ENCODE results near the gene MAB21L3. TPM values are rescaled to one million over a fixed set of nuclear protein-coding genes. Genes with fewer than 3 reads are reported as not detected.

The MAB21L3 gene
- total and polyA plus RNA-seq, 2 experiments from 2014 or later: not detected

DNA sequence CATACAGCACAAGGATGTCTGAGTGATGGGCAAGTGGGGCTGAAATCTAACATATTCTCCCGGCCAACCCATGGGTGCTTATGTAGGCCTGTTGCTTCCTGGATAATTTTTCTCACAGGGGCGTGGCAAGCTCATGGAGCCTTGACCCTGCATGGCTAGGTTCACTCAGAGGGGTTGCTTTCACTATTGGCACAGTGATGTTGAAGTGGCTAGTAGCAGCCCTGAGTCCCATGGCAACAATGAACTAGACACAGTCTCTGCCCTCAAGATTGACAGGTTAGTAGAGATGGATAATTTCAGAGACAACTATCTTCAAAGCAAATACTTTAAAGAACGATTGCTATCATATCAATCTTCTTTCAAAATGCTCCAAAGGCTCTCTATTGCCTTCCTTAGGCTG, 6.5 kb upstream of the MAB21L3 start:
- no peaks in the 10 kb centered on the region for H3K4me1 ChIP-seq (ENCODE audit: insufficient read depth)
- no peak overlapping the region for H3K27ac ChIP-seq (ENCODE audit: low read depth)
- no peaks in the 10 kb centered on the region for H4K20me1 ChIP-seq (replicated peaks; ENCODE audit: insufficient read depth)
- Mint-ChIP-seq H3K4me1 (no peaks in the 10 kb centered on the region), H3K4me3 (no peak overlapping the region), H3K9me3 (no peaks in the 10 kb centered on the region), H3K27me3 (ENCODE audit: insufficient read depth, low read depth, poor library complexity) (peaks cover 2% of the 10 kb centered on the region), H3K36me3 (ENCODE audit: low read depth) (no peaks in the 10 kb centered on the region), H3K27ac (no peak overlapping the region)
- DNase-seq (ENCODE audit: low spot score) (no peak), ATAC-seq (no peak)
- no peaks in the 10 kb centered on the region for H3F3A ChIP-seq (replicated peaks; ENCODE audit: low read depth)
- no peaks in the 10 kb centered on the region for H3K79me2 ChIP-seq (replicated peaks; ENCODE audit: insufficient read depth)
- no peaks in the 10 kb centered on the region for H3K36me3 ChIP-seq (ENCODE audit: insufficient read depth)
- H3K4me2 ChIP-seq: no peak overlapping the region
- H3K9me2 ChIP-seq (ENCODE audit: insufficient read depth): 0 out of 2 replicates have a peak, but pooled peaks cover 3% of the 10 kb centered on the region
- H3K27me3 ChIP-seq (ENCODE audit: insufficient read depth): no peaks in the 10 kb centered on the region
- TF ChIP-seq REST (IDR thresholded peaks at IDR 0.05; ENCODE audit: unreplicated experiment): no peak
- no peak for TF ChIP-seq JUNB (IDR thresholded peaks at IDR 0.05; ENCODE audit: unreplicated experiment)
- no peak for TF ChIP-seq ZNF331 (CRISPR knock-in tag; IDR thresholded peaks at IDR 0.05; ENCODE audit: low read depth)
- no peak for TF ChIP-seq EZH2phosphoT487 (IDR thresholded peaks at IDR 0.05; ENCODE audit: unreplicated experiment)
- TF ChIP-seq STAT1 (IDR thresholded peaks at IDR 0.05; ENCODE audit: unreplicated experiment): no peak
- TF ChIP-seq EZH2 (IDR thresholded peaks at IDR 0.05; ENCODE audit: low read depth, unreplicated experiment): no peak
- no peak overlapping the region for H3K4me3 ChIP-seq
- no peak overlapping the region for H2AFZ ChIP-seq

- no peaks in the 10 kb centered on the region for H3F3A ChIP-seq (replicated peaks; ENCODE audit: low read depth)
- ATAC-seq: no peak
- H3K79me2 ChIP-seq (replicated peaks; ENCODE audit: insufficient read depth): no peaks in the 10 kb centered on the region
- no peaks in the 10 kb centered on the region for H4K20me1 ChIP-seq (replicated peaks; ENCODE audit: insufficient read depth)
- DNase-seq (ENCODE audit: low spot score): no peak
- Mint-ChIP-seq H3K36me3 (ENCODE audit: low read depth) (no peaks in the 10 kb centered on the region), H3K9me3 (no peaks in the 10 kb centered on the region), H3K27ac (no peak overlapping the region), H3K27me3 (ENCODE audit: insufficient read depth, low read depth, poor library complexity) (no peaks in the 10 kb centered on the region), H3K4me1 (peaks cover under 1% of the 10 kb centered on the region; the same call in 1 of the 3 replicates), H3K4me3 (no peak overlapping the region)
- H3K27ac ChIP-seq (ENCODE audit: low read depth): no peak overlapping the region
- H3K36me3 ChIP-seq (ENCODE audit: insufficient read depth): no peaks in the 10 kb centered on the region
- 0 out of 2 replicates have a peak, but pooled peaks cover 3% of the 10 kb centered on the region for H3K9me2 ChIP-seq (ENCODE audit: insufficient read depth)
- H3K4me2 ChIP-seq: no peak overlapping the region
- H3K4me1 ChIP-seq (ENCODE audit: insufficient read depth): no peaks in the 10 kb centered on the region
- H2AFZ ChIP-seq: no peak overlapping the region
- no peaks in the 10 kb centered on the region for H3K27me3 ChIP-seq (ENCODE audit: insufficient read depth)
- no peak overlapping the region for H3K4me3 ChIP-seq
- no peak for TF ChIP-seq ZNF114 (CRISPR knock-in tag; IDR thresholded peaks at IDR 0.05)
- no peak for TF ChIP-seq ZNF331 (CRISPR knock-in tag; IDR thresholded peaks at IDR 0.05; ENCODE audit: low read depth)
- no peak for TF ChIP-seq REST (IDR thresholded peaks at IDR 0.05; ENCODE audit: unreplicated experiment)
- TF ChIP-seq CTCF (conservative IDR thresholded peaks at IDR 0.05; ENCODE audit: low read depth in 2 of 2): no peak
Observed at GRCh38 chr1:116105996-116106395, 5.2 kb upstream of the MAB21L3 start.

Data from GM23338 (cell line).